ENCODE measurements around the gene CAB39L.
A peak's percentile ranks its signal among the peaks of the same experiment; 100 is the strongest.

Gene CAB39L

DNA sequence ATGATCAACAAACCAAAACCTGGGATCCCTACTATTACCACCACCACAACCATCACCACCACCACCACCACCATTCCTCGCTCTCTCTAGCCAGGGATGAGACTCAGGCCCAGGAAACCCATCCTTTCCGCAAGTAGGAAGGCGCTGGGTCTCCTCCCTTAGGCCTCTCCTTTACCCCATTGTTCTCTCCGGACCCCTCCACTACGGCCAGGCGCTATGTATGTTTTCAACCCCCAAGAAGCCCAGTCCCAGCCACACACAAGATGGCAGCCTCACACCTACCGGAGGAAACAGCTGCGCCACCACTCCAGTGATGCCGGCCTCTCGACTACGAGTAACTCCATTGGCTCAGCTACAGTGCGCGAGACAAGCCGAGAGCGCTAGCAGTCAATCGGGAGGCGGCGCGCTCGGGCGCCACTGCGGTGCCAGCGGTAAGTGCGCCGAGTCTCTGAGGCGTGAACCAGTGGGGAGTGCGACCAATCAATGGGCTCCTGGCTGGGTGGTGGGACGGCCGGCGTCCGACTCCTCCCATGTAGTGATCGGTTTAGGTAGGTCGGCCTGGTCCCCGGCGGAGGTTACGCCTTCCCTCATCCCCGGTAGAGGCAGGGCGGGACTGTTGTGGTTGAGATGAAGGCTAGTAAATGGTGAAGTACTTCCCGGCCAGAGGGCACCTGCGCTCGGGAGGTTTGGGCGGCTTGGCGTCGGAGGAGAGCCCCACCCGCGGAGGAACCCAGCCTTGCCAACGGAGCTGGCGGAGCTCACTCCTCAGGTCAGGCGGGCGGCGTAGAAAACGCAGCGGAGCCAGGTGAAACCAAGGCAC is at the start of gene CAB39L, which contains the start of gene SETDB2:
Gene CAB39L (minus strand): TSS at position 361 of the 820 bp plus-strand sequence. CDS start 61,154 bp downstream, outside the sequence.
Gene SETDB2 (plus strand): TSS at position 571 of the 820 bp plus-strand sequence. CDS start 7,620 bp downstream, outside the sequence.
- DNase-seq: peak; percentile 85 to 97

DNA sequence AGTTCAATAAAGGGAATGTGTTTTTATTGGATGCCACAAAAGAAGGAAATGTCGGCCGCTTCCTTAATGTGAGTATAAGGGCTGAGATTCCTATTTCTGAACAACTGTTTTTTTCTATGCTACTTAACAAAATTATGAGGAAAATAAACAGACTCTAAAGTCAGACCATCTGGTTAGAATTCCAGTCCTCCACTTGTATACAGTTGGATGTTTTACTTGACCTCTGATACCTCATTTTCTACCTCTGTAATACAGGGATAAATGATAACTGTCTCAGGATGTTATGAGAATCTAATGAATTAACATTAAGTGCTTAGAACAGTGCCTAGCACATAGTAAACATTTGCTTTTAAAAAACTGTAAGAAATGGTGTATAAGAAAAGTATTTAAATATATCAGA is 44.7 kb upstream of the CAB39L start:
- DNase-seq: no peak

DNA sequence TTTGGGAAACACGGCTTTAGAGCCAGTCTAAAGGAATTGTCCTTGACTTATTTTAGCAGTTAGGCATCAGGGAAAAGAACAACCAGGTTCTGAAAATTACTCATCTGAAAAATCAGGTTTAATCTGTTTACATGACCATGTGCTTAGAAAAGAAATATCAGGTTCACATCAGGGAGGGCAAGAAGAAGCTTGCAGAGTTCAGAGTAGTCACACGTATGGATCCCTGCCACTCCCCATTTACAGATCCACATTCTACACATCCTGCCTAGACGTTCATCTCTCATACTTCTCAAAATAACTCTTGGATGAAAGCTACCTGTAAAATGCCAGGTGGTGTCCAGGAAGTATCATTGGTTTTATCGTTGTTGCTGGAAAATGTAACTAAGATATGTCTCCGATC is 37.9 kb upstream of the CAB39L start:
- no peak for DNase-seq

DNA sequence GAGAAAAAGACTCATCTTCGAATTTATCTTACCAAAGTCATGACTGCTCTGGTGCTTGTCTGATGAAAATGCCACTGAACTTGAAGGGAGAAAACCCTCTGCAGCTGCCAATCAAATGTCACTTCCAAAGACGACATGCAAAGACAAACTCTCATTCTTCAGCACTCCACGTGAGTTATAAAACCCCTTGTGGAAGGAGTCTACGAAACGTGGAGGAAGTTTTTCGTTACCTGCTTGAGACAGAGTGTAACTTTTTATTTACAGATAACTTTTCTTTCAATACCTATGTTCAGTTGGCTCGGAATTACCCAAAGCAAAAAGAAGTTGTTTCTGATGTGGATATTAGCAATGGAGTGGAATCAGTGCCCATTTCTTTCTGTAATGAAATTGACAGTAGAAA is 32.7 kb upstream of the CAB39L start:
- DNase-seq: no peak

DNA sequence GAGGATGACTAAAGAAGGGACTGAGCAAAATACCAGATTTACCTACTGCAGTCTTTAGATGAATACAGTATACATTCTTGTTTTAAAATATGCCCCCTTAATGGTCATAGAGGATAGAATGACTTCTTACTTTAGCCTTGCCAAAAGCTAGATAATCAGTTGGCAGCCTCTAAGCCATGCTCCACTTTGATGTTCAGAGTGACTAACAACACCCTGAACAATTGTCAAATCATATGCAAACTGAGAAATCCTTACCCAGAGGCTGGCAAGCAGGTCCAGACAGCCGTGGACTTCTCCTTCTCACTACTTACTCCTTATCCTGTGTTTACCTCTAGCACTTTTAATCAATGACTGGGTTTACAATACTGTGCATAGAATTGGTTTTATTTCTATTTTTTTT is 28.3 kb upstream of the CAB39L start:
- DNase-seq: no peak

DNA sequence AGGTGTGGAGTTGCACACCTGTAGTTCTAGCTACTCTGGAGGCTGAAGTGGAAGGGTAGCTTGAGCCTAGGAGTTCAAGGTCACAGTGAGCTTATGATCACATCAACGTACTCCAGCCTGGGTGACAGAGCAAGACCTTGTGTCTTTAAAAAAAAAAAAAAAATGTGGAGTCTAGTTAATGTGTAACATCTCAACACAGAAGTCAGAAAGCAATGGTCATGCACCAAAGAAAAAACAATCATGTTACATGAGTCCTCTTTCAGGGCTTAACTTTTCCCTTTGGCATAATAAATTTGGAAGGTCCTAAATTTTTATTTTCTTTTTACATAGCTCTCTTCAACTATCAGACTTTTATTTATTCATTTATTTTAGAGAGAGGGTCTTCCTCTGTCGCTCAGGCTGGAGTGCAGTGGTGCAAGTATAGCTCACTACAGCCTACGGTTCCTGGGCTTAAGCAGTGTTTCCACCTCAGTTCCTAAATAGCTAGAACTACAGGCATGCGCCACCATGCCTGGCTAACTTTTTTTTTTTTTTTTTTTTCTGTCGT is 22.5 kb upstream of the CAB39L start:
- no peak for DNase-seq

DNA sequence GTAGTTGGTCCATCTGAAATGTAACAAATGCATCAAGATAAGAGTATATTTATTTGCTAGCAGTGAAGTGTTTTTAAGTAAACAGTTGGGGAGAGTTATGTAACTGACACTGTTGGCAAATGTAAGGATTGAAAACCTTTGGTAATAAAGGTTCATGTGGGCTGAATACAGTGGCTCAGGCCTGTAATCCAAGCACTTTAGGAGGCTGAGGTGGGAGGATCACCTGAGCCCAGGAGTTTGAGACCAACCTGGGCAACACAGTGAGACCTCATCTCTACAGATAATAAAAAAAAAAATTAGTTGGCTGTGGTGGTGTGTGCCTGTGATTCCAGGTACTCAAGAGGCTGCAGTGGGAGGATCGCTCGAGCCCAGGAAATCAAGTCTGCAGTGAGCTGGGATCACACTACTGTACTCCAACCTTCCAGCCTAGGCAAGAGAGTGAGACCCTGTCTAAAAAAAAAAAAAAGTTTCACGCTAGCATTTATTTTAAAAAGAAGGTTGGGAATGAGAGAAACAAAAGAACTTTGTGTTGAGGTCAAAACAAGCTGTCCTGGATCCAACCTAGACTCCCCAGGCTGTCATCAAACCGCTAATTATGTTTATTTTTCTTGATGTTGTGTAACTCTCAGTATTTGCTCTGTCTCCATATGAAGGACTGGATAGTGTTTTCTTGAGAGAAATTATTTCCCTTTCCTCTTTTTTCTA is 20.9 kb upstream of the CAB39L start:
- DNase-seq: no peak

DNA sequence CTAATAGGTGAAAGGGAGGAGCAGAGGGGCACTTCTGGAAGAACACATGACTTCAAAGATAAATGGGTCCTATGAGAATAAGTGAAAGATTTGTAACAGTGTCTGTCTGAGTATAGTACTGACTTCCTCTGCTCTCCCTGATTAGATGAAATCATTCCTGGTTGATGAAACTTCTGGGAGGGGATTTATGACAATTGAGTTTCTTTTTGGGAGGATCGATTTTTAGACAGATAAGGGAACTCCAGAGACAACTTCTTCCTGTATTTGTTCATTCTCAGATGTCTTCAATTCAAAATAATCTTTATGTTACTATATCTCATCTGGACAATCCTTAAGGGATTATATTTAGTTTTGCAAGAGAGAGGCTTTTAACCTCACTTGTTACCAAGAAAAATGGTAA is 20.2 kb upstream of the CAB39L start:
- DNase-seq: no peak

DNA sequence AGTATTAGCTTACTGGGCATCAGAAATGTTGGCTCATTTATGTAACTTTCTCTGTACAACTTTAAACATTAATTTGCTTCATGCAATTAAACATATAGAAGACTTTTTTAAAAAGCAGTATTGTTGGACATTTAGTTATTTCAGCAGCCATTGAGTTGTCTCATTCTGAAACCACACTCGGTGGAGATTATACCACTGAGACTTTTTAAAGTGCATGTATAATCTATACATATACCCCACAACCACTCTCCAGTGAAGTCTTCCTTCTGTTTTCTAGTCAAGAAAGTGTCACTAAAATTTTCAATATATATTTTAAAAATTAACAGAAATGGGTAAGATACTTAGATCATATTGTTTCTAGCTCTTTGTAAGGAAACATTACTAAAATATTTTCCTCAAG is 15.7 kb upstream of the CAB39L start:
- DNase-seq: no peak

DNA sequence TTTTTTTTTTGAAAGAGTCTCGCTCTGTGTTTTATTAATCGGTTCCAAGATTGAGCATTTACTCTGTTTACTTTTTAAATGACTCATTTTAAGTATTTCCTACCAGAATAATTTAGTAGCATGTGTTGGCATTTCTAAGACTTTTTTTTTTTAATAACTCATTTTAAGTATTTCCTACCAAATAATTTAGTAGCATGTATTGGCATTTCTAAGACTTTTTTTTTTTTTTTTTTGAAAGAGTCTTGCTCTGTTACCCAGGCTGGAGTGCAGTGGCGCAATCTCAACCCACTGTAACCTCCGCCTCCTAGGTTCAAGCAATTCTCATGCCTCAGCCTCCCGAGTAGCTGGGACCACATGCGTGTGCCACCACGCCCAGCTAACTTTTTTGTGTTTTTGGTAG is 13.4 kb upstream of the CAB39L start:
- DNase-seq: no peak

DNA sequence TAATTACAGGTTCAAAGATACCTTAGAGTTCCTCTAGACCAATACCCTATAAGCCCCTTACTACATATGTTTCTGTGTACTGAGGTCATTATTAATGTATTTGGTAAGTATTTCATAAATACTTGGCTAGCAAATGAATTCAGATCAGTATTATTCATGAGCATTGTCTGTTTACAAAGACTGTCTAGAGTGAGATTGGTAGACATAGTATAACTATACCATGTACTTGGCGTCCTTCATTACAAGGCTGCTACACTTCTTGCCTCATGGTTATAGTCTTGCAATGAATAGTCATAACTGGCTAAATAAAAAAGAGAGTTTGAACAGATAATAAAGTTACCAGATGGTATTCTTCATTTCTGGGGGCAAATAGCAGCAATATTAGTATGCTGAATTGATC is 12.3 kb upstream of the CAB39L start:
- no peak for DNase-seq

DNA sequence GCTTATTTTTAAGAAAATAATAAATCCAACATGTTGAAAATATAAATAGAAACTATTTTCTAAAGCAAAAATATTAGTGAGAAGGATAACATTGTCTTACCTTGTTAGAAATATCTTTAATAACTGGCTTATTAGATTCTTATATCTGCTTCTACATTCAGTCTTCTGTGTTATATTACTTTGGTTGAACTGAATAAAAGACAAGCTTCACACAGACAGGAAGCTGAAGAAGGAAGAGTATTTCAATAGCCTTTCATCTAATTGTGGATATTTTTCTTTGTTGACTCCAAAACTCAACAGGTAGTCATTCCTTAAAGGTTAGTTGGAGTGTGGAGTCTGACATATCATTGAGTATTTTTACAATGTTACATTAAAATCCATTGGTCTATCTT is 11.1 kb upstream of the CAB39L start:
- DNase-seq: no peak

DNA sequence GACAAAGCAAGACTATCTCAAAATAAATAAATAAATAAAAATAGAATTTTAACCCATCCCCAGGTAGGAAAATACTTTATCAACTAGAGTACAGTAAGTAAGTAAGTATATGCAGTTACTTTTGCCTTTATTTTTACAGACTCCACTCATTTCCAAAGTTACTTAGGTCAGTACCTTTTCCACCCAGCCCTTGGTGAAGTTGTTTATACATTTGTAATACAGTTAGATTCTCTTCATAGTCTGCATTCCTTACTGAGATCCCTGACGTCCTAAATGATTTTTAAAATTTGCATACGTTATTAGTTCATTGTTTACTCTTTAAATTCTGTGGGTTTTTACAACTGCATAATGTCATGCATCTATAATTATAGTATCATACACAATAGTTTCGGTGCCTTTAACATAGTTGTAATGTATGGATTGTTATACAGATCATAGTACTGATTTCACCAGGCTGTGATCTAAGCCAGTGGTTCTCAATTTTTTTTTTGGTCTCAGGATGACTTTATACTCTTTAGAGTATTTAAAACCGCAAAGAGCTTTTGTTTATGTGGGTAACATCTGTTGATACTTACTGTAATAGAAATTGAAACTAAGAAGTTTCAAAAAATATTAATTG is 10.6 kb upstream of the CAB39L start:
- no peak for DNase-seq

DNA sequence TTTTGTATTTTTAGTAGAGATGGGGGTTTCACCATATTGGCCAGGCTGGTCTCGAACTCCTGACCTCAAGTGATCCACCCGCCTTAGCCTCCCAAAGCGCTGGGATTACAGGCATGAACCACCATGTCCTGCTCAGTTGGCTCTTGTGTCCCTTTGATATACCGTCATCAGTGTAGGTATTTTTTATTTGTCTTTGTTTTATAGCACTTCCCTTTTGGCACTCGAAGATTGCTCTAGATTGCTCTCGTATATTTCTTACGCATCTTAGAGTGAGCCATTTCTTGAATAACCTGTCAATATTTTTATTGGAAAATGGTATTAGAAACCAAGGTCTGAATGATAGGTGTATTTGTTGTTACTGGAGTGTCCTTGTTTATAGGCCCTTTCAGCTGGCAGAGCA is 9.6 kb upstream of the CAB39L start:
- DNase-seq: no peak

DNA sequence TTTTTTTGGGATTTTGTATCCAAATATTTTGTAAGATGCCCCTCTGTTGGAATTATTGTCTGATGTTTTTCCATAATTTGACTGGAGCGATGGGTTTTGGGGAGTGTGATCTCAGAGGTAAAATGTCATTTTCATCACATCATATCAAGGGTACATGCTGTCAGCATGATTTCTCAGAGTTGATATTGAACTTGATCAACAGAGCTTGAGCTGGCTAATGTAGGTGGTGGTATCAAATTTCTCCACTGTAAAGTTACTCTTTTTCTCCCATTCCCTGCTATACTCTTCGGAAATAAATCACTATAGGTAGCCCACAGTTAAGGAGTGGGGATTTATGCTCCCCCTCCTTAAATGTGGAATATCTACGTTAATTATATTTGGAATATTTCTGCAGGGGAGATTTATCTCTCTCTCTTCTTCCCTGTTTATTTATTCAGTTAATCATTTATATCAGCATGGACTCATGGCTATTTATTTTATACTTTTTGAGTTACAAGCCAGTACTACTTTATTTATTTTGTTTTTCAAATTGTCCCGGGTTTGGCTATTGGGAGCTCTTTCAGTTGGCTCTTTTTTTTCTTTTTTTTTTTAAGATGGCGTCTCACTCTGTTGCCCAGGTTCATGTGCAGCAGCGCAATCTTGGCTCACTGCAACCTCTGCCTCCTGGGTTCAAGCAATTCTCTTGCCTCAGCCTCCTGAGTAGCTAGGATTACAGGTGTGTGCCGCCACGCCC is 9.0 kb upstream of the CAB39L start:
- no peak for DNase-seq

DNA sequence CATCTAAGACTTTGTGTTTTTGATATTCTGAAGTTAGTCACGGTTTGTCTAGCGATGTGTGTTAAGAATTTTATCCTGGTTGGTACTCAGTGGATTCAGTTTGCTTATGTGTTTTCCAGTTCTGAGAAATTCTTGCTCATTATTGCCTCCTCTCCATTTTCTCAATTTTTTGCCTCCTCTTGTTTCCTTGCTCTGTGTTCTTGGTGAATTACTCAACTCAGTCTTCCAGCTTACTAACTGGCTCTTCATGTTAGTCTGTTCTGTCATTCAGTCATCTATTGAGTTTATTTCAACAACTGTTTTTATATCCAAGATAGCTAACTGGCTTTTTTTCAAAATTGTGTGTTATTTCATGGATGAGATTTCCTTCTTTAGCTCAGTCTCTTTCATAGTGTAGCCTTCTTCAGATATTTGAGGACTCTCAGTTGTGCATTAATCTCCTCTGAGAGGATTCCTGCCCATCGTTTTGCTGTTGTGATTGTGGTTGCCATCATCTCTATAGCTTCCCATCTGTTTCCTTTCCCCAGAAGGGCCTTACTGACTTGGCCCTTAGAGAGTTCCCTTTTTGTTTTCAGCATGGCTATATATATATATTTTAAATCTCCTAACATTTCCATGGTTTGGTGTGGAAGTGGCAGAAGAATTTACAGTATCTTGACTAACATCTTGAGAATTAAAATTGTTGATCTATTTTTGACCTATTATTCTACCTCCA is 6.4 kb upstream of the CAB39L start:
- peak in 1 of 2 donors; percentile 85 for DNase-seq

DNA sequence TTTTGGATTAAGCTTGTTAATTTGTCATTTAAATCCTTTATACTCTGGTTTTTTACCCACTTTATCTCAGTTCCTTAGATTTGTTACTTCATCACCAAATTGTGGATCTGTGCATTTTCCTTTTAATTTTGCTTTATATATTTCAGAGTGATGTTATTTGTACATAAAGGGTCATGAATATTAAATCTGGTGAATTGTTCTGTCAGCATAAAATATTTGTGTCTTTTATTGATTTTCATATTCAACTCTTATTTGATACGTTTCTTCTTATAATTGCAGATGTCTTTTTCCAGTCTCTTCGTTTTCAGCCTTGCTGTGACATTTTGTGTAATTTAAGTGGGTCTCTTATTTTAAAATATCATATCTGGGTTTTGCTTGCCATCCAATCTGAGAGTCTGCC is 4.9 kb upstream of the CAB39L start:
- no peak for DNase-seq

DNA sequence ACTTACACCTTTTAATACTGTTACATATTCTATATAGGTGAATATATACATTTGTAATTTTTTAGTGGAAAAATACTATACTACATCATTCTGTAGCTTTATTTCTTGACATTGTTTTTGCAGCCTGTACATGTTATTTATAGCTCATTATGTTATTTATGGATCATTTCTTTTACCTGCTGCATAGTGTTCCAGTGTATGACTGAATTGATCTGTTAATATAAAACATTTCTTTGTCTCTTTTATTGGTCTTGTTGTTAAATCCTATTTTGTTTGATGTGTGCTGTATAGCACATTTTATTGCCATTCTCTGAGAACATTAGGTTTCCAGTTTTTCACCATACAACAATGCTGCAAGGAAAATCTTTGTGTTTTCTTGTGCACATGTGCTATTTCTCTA is 2.6 kb upstream of the CAB39L start:
- DNase-seq: no peak

DNA sequence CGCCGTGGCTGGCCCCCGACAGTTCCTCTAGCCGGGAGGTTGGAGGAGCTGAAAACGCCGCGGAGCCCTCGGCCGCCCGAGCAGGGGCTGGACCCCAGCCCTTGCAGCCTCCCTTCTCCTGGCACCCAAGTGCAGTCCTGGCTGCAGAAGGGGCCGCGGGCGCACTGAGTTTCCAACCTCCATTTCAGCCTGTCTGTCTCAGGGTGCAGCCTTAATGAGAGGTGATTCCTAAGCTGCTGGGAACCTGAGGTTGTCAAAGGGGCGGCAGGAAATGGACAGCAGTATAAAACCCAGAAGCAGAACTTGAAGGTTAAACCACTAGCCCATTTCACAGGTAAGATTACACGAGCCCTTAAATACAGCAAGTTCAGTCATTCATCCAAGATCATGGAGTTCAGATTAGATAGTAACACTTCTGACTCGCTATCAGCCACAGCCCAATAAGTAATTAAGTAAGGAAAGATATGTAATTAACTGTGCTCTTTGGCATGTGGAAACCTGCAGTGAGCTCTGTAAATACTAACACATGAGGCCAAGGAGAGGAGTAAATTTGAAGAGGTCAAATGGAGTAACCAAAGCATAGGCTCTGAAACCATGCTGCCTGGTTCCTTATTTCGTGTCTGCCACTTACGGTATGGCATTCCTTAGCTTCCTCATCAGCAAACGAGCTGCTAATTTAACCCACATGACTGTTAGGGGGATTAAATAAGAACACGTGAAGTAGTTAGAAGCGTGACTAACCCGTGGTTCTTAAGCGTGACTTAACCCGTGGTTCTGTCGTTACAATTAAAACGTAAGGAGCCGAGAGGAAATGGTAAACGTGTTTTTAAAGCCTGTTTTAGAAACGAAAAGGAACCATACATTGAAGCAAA is 896 bp upstream of the CAB39L start:
- DNase-seq: peak; percentile 46 to 84

DNA sequence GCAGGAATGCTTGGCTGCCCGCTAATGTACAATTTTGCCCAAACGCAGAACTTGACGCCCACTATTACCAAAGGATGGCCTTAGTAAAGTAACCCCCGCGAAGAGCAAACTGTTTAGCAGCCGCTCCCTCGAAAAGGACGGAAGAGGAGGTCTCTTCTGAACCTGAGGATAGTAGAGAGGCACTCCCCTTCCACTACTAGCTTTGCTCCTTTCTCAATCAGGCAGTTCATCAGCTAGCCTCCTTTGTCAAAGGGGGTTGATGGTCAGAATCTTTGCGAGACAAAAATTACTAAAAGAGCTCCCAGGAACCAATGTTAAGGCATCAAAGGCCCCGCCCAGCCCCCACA is 534 bp downstream of the CAB39L start:
- no peak for DNase-seq

DNA sequence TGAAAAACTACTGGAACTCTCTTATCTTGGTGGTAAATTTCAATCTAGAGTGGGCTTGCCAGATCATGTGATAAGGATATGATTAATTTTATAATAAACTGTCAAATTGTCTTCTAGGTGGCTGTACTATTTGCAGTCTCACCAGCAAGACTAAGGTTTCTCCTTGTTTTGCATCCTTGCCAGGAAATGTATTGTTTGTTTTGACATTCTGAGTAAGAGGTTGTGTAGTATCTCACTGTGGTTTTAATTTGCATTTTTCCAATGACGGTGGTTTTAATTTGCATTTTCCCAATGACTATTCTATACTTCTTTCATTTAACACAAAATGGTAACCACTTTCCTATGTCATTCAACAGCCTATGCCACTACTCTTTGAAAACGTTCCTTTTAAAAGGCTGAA is 2.0 kb downstream of the CAB39L start:
- no peak for DNase-seq

All from bone marrow (tissue), 2 donors.